H1 (cell line): ENCODE results near the gene MYO16. TPM values are rescaled to one million over a fixed set of nuclear protein-coding genes. Genes with fewer than 3 reads are reported as not detected.

ENCODE experiments used
- BCL11A ChIP-seq, 2 experiments: IDR thresholded peaks; one replicate each; pipeline ENCODE4 v1.6.1; 2011; ENCODE audit warnings: low read depth in 2 of 2, low read length in 2 of 2, mild to moderate bottlenecking in 2 of 2
- CBX5 ChIP-seq: fragments of 300-800, 300-1000 bp; sonication (generic); IDR thresholded peaks from 2 replicates; pipeline ENCODE4 v1.7.1; 2016; ENCODE audit warnings: antibody characterized with exemption, low read length, low read depth
- CHD7 ChIP-seq: fragments of 300-600 bp; sonication (generic); IDR thresholded peaks from 2 replicates; pipeline ENCODE4 v1.7.1; 2012; ENCODE audit warnings: low read length, moderate library complexity, mild to moderate bottlenecking, inconsistent platforms; ENCODE audit not compliant: insufficient replicate concordance
- polyA plus RNA-seq, 7 experiments: library from polyadenylated mRNA; depleted of rRNA in 3 of 7; stranded (reverse) in 5 of 7; unstranded in 2 of 7; fragments of >200 nt in 5 of 7; fragments of 200-250 nt in 2 of 7; gene quantifications; 1 replicate in 5 of 7; 2 replicates in 1 of 7; 4 replicates in 1 of 7; pipeline versions ENCODE4 v1.2.1 to v1.2.3, GENCODE V29; 2011 to 2013; ENCODE audit warnings: missing spikeins in 2 of 7, mixed read lengths in 2 of 7
- total RNA-seq: library from RNA; stranded (reverse); fragmentation: NEBNext Ultra II Directional; extraction: Animal tissue kit (Norgen Biotek cat#: 25700); gene quantifications from 2 replicates; pipeline ENCODE4 v1.2.1, GENCODE V29; 2021

MYO16 gene
- total and polyA plus RNA-seq, 2 of the 8 experiments (the other 6 are each of a cell fraction or from before 2014, with no cell fraction given), result 0.02 to 0.22 TPM

- TF ChIP-seq BCL11A (IDR thresholded peaks at IDR 0.05; ENCODE audit: low read depth in 2 of 2, low read length in 2 of 2), result no peak
- no peak for TF ChIP-seq CHD7
- TF ChIP-seq CBX5, result no peak
- TF ChIP-seq, all 59 proteins: peak for 0
Measured at GRCh38 chr13:108669381-108669780, 40.0 kb downstream of the MYO16 start (continued).
